NCI-H526 (cell line): ENCODE data around the gene CAPRIN1.
A peak's percentile ranks its signal among the peaks of the same experiment; 100 is the strongest.

Experiments
- DNase-seq, 2 experiments: peaks; one replicate each; lab custom pipeline; 2025; lab: John Stamatoyannopoulos, UW

Gene CAPRIN1

GRCh38 chr11:34145847-34146381 lies 94.4 kb downstream of the CAPRIN1 start:
- DNase-seq: no peak

GRCh38 chr11:34146411-34146810 lies 94.9 kb downstream of the CAPRIN1 start:
- no peak for DNase-seq

- no peak for DNase-seq
Measured at GRCh38 chr11:34146866-34147265, 95.3 kb downstream of the CAPRIN1 start.

GRCh38 chr11:34147581-34147980 lies 96.0 kb downstream of the CAPRIN1 start:
- DNase-seq: no peak

- no peak for DNase-seq
Measured at GRCh38 chr11:34148504-34149165, 97.1 kb downstream of the CAPRIN1 start.

GRCh38 chr11:34149274-34149673 lies 97.7 kb downstream of the CAPRIN1 start:
- DNase-seq: no peak

- DNase-seq: peak in 1 of 2 experiments; percentile 19
Measured at GRCh38 chr11:34149786-34150185, 98.3 kb downstream of the CAPRIN1 start.

GRCh38 chr11:34150494-34151151 lies 99.1 kb downstream of the CAPRIN1 start:
- no peak for DNase-seq
